Uterus (tissue), 2 donors: ENCODE measurements around the gene ERP29.

Experiments used
- POLR2A ChIP-seq, 2 donors: fragments of 450-650 bp; IDR thresholded peaks; one replicate each; pipeline ENCODE4 v1.6.1; 2016; ENCODE audit warnings: antibody characterized with exemption in 2 of 2, mild to moderate bottlenecking in 1 of 2, moderate library complexity in 1 of 2
- TF ChIP-seq, protein P1 (sequence below), 4 experiments: fragments of 200-600 bp in 2 of 4; fragments of 450-650 bp in 2 of 4; sonication (generic) in 2 of 4; IDR thresholded peaks; one replicate each; pipeline ENCODE4 v1.5.1; 2016 to 2019; ENCODE audit warnings: antibody characterized with exemption in 4 of 4, mild to moderate bottlenecking in 2 of 4, moderate library complexity in 1 of 4

DNA sequence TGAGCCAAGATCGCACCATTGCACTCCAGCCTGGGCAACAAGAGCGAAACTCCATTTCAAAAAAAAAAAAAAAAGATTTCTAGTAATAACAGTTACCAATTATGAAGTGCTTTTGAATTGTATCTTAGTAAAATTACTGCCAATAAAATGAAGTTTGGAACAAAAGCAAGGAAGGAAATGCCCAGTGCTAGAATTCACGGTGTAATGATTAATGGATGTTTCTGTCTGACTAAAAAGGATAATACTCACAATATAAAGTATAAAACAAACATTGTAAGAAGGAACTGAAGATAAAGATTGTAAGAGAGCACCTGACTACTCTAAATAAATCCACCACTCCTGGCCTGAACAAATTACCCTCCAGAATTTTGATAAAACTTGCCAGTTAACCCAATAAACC, 4.3 kb upstream of the ERP29 start:
- TF ChIP-seq, protein P1, sequence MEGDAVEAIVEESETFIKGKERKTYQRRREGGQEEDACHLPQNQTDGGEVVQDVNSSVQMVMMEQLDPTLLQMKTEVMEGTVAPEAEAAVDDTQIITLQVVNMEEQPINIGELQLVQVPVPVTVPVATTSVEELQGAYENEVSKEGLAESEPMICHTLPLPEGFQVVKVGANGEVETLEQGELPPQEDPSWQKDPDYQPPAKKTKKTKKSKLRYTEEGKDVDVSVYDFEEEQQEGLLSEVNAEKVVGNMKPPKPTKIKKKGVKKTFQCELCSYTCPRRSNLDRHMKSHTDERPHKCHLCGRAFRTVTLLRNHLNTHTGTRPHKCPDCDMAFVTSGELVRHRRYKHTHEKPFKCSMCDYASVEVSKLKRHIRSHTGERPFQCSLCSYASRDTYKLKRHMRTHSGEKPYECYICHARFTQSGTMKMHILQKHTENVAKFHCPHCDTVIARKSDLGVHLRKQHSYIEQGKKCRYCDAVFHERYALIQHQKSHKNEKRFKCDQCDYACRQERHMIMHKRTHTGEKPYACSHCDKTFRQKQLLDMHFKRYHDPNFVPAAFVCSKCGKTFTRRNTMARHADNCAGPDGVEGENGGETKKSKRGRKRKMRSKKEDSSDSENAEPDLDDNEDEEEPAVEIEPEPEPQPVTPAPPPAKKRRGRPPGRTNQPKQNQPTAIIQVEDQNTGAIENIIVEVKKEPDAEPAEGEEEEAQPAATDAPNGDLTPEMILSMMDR (IDR thresholded peaks at IDR 0.05): no peak
- TF ChIP-seq POLR2A (IDR thresholded peaks at IDR 0.05): no peak
